ENCODE results near the gene TMEM187.

TMEM187 gene

DNA sequence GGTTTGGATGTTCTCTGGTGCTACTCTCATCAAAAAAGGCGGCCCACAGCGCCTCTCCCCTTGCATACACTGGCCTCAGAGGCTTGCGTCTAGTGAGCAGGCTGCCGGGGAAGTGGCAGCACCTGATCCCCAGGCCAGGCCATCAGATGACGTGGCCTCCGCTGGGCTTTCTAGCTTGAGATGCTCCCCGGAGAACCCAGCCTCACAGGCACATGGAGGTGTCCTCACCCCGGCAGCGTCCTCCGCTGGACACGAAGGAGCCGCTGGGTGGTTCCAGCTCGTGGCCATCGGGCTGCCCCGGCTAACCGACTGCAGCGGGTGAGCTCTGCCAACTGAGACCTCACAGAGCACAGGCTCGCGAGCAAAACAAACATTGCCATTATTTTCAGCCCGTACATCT, 34.4 kb downstream of the TMEM187 start:
- no peak for DNase-seq

- no peak for DNase-seq
Observed at GRCh38 chrX:154008521-154008920, 36.0 kb downstream of the TMEM187 start.

- DNase-seq: no peak
Observed at GRCh38 chrX:154010330-154011087, 38.0 kb downstream of the TMEM187 start.

DNA sequence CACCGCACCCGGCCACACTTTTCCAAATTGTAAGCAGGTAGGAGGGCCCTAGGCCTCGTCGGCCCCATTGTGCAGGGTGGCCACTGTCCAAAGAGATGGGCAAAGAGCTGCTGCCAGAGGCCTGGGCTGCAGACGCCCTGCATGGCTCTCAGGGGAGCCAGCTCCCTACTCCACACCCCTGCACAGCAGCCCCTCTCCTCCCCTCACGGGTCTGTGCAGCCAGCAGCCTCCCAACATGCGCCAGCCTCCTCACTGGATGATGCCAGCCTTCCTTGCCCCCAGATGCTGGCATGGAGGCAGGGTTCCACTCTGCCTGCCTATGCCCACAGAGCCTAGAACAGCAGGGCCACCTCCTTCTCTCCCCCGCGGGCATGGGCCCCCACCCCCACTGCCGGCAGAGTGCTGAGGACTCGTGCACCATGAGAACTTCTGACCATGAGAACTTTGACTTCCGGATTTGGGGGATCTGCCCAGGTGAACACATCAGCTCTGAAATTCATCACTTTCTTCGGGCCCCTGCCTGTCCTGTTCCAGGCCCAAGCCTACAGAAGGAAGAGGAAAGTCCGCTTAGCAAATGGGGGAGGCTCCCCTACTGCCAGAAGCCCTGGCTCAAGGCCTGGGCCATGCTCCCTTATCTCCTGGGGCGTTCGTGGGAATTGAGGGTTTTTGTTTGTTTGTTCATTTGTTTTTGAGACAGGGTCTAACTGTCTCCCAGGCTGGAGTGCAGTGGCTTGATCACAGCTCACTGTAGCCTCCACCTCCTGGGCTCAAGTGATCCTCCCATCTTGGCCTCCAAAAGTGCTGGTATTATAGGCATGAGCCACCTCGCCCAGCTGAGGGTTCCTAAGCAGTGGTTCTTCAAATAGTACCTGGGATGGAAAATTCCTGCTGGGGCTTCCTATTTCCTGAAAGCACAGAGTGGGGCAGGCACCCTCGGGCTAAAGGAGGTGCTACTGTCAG, 39.1 kb downstream of the TMEM187 start:
- DNase-seq: no peak

DNA sequence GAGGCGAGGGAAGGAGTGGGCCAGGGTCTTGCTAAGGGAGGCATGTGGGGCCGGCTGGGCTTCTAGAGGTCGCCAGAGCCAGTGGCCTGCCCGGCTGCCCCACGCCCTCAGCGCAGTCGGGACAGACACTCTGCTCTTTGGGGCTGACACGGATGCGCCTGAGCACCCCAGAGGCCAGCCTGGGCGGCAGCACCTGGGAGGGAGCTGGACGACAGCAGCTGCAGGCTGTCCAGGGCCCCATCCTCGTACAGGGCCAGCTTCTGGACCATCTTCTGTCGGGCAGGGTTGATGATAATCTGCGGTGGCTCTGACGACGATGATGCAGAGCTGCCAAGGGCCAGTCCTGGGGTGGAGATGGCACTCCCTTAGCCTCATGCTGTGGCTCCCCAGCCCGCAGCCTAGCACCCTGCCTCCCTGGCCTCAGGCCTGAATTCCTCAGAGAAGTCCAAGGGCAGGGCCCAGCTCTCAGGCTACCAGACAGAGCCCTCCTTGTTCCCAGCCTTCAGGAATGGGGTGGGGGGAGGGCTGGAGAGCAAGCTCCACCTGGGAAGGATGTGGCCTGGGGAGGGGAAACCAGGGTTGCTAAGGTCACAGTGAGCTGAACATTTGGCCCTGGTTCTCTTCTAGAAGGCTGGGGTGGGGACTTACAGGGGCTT, 39.9 kb downstream of the TMEM187 start:
- no peak for DNase-seq

DNA sequence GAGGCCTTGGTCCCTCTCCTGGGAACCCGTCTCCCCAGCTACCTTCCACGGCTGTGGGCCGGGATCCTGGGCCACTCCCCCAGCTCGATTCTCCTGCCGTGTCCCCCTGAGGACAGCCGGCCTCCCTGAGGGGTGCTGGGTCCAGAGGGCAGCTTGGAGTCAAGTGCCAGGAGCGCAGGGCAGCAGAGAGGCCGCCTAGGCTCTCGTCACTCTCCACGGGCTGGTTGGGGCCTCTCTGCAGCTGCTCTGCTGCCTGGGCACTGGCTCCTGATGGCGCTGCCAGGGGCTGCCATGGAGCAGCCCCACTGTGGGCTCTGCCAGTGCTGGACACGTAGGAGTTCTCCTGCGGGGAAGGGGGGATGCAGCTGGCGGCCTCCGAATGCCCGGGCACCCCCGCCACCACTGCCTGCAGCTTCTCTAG, 40.5 kb downstream of the TMEM187 start:
- DNase-seq: no peak

DNA sequence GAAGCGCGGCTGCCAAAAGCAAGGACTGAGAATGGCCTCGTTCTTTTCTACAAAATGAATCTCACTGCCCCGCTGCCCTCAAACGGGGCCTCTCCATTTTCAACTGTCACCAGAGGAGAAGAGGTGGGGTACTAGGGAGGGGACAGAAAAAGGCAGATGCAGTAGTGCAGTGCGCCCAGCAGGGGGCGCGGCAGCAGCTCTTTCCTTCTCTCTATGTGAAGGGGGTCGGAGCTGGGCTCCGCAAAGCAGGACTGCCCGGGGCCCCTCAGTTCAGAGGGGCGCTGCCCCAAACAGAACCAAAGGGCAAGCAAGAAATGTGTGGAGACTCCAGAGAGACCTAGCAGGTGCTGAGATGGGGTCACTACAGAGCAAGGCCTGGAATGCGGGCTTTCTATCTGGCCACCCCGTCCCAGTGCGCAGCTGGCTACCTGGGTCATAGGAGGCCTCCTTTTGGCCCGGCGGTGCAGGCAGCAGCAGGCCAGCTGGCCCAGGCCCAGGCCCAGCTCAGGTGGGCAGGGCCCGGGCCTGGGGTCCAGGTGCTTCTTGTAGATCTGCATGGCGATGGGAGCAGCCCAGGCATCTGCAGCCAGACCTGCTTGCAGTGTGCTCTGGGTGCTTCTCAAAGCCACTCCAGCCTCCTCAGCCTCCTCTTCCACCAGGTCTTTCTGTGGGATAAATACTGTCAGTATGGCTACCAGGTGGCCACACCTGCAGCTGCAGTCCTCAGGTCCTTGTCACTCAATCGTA, 41.2 kb downstream of the TMEM187 start:
- DNase-seq: no peak

DNA sequence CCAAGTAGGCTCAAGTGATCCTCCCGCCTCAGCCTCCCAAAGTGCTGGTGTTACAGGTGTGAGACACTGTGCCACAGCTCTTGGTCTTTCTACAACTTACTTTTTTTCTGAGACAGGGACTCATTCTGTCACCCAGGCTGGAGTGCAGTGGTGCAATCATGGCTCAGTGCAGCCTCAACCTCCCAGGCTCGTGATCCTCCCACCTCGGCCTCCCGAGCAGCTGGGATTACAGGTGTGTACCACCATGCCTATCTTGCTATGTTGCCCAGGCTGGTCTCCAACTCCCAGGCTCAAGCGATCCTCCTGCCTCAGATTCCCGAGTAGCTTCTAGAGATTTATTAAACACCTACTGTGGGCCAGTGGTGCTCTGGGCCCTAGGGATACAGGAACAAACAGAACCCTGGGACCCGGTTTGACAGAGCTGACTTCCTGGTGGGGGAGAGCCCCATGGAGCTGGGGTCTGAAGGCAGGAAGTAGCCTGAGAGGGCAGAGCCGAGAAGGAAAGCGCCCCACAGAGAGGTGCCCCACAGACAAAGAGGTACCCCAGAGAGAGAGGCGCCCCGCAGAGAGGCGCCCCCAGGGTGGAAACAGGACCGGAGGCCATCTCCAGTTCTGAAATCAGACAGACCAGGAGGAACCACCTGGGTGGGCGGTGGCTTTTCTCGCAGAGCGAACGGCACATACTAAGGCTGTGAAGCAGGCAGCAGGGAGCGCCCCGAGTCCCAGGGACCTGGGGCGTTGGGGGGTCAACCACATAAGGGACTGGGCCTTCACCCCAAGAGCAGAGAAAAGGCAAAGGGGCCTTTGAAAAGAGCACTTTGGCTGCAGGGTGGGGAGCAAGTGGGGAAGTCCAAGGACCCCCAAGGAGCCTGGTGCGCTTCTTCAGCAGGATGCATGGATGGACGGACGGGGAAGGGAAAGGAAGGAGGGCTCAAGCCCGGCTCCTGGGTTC, 42.2 kb downstream of the TMEM187 start:
- no peak for DNase-seq

- DNase-seq: no peak
Observed at GRCh38 chrX:154015581-154016264, 43.2 kb downstream of the TMEM187 start.

DNA sequence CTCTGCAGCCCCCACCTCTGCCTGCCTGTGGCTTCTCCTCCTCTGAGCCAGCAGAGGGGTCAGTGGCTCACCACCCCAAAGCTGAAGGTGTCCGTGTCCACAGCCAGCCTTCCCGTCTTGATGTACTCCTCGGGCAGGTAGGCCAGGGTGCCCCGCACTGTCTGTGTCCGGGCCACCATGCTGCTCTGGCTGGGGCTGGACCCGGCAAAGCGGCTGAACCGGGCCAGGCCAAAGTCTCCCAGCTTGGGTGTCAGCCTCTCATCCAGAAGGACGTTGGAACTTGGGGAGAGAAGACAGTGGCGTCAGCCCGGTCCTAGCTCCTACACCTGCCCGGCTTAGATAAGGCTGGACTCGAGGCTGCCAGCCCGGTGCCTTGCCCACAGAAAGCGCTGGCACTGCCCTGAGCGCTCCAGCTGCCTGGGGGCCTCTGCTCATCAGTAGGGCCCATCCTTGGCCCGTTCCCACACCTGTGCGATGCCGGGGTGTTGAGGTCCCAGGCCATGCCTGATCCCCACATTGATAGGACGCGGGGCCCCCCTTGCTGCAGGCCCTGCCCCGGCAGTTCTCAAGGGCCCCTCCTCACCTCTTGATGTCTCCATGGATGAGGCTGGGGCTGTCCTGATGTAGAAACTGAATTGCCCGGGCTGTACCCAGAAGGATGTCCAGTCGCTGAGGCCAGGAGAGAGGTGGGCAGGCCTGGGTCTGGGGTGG, 44.0 kb downstream of the TMEM187 start:
- no peak for DNase-seq

DNA sequence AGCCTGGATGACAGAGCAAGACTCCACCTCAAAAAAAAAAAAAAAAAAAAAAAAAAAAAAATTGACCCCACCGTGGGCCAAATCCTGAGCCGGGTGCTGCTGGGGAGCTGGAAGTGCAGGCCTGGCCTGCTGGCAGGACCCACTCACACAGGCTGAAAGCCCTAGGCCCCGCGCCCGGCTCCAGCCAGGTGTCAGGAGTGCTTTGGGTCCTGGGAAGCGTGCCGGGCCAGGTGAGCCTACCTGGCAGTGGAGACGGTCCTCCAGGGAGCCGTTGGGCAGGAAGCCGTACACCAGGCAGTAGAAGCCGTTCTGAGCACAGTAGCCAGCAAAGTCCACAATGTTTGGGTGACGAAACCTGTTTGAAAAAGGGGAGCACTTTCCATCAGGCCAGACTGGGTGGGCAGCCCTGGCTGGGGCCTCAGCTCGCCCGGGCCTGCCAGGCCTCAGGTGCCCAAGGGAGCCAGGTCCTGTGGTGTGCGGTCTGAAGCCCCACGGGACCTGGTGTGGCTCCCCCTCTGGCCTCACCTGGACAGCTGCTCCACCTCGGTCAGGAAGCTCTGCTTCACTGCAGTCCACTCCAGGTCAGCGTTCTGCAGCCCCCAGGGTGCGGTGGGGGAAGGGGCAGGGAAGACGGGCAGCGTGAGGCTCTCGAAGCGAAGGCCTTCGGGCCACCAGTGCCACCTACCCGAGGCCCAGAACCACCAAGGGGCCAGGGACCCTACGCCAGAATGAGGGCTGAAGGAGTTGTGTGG, 45.4 kb downstream of the TMEM187 start:
- no peak for DNase-seq

- DNase-seq: no peak
Observed at GRCh38 chrX:154018518-154019060, 46.0 kb downstream of the TMEM187 start.

GRCh38 chrX:154019061-154019621, 46.6 kb downstream of the TMEM187 start:
- DNase-seq: no peak

- no peak for DNase-seq
Observed at GRCh38 chrX:154019633-154020528, 47.3 kb downstream of the TMEM187 start, which contains the start of gene IRAK1. Gene IRAK1, minus strand, starts transcription at chrX:154019902. Its CDS starts 90 bp downstream, at chrX:154019812.

DNA sequence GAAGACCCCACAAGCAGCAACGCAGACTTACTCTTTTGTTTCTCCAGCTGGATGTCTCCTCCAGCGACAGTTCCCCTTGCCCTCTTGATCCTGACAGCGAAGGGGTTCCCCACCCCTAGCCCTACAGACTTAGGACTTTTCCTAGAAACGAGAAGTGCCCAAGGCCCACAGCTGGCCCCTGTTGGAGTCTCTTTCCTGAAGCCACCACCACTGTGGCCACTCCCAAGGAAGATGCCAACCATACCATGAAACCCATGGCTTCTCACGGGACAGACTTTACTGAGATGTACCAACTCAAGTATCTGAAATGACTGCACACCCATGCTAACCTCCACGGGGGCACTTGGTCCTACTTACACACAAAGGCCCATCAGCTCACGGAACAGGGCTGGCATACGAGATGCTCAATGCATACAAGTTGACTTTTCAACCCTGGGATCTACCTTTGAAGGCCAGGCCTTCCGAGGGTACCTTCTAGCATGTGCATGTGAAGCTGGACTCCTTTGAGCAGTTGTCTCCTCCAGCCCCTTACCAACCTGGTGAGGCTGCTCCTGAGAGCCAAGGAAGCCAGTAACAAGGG, 48.1 kb downstream of the TMEM187 start:
- no peak for DNase-seq

DNA sequence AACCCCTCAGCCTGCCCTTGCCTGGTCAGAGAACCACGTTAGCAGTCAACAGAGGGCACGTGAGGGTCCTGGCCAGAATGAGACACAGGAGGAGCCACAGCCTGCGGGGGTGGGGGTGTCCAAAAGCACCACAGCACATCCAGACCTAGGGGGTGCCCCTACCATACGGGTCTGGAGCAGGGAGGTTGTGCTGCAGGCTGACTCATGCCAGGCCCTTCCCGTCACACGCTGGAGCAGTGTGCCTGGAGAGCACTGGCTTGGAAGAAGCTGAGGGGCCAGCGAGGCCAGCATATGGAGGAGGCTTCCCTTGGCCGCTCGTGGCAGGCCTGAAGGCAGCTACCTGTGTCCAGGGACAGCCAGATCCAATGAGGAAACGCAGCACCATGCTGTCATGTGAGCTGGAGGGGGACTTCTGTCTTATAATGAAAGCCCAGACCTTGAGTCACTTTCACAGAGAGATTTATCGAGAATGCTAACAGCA, 48.6 kb downstream of the TMEM187 start:
- DNase-seq: no peak

DNA sequence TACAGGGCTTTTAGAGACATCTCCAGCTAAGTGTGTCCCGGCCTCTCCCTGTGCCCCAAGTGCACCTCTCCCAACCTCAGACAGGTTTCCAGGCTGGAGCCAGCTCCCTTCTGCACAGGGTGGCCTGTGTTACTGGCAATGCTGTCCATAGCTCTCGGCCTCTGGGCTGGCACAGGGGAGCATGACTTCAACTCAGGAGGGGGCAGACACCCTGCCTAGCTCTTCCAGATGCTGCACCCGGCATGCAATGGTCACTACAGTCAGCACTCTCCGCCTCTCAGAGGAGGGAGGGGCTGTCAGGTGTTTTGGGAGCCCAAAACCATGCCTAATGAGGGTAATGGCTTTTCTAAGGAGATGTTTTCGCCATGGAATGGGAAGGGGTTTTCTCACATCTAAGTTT, 49.6 kb downstream of the TMEM187 start:
- no peak for DNase-seq

Measured in COR-L47 (cell line).